Stomach (tissue), 4 donors: ENCODE data around the gene TOMM22.
A peak's percentile ranks its signal among the peaks of the same experiment; 100 is the strongest.

Experiments used
- CTCF ChIP-seq, 7 experiments: fragments of 450-650 bp in 4 of 7; fragments of 200-600 bp in 3 of 7; sonication (generic) in 3 of 7; IDR thresholded peaks; one replicate each; pipeline ENCODE4 v1.5.1; 2016 to 2019; ENCODE audit warnings: antibody characterized with exemption in 7 of 7, control low read depth in 2 of 7, mild to moderate bottlenecking in 1 of 7
- EP300 ChIP-seq: sonication (generic); formaldehyde crosslinking; IDR thresholded peaks from one replicate; pipeline ENCODE4 v1.6.1; 2017; ENCODE audit warnings: antibody characterized with exemption
- POLR2A ChIP-seq, 4 donors: fragments of 450-650 bp; IDR thresholded peaks; one replicate each; pipeline ENCODE4 v1.6.1; 2016; ENCODE audit warnings: antibody characterized with exemption in 4 of 4, control low read depth in 2 of 4, mild to moderate bottlenecking in 1 of 4, moderate library complexity in 1 of 4
- POLR2AphosphoS5 ChIP-seq, 3 donors: sonication (generic); formaldehyde crosslinking; IDR thresholded peaks; one replicate each; pipeline ENCODE4 v1.6.1; 2016; ENCODE audit warnings: antibody characterized with exemption in 3 of 3

GRCh38 chr22:38656256-38657044 lies 25.3 kb upstream of the TOMM22 start, which contains the start of the genes CBY1 and FAM227A:
- TF ChIP-seq POLR2AphosphoS5 (IDR thresholded peaks at IDR 0.05) (peak in 2 of 3 donors; percentile 44 to 77), CTCF (IDR thresholded peaks at IDR 0.05) (no peak), POLR2A (IDR thresholded peaks at IDR 0.05) (no peak), EP300 (no peak)
